Activated CD4-positive, alpha-beta T cell treated with anti-CD3 and anti-CD28 coated beads, Interleukin-2, amount 10 ng/mL, durations not matched to agents 24 days and 14 days (primary cell): Measurements from ENCODE around the gene OR10A2. TPM values are rescaled to one million over a fixed set of nuclear protein-coding genes. Genes with fewer than 3 reads are reported as not detected.

Experiments used
- DNase-seq: peaks from one replicate; pipeline ENCODE4 v3.0.0; 2022
- H3K27ac Mint-ChIP-seq: one replicate; pipeline ENCODE4 v1.8.0; 2022; ENCODE audit warnings: mild to moderate bottlenecking, mixed read lengths
- H3K27me3 Mint-ChIP-seq: one replicate; pipeline ENCODE4 v1.8.0; 2022; ENCODE audit warnings: mixed read lengths
- H3K36me3 Mint-ChIP-seq: one replicate; pipeline ENCODE4 v1.8.0; 2022; ENCODE audit warnings: low read depth, mild to moderate bottlenecking, mixed read lengths
- H3K4me1 Mint-ChIP-seq: one replicate; pipeline ENCODE4 v1.8.0; 2021; ENCODE audit warnings: mixed read lengths
- H3K4me3 Mint-ChIP-seq: one replicate; pipeline ENCODE4 v1.8.0; 2022; ENCODE audit warnings: mild to moderate bottlenecking, moderate library complexity, mixed read lengths
- H3K9me3 Mint-ChIP-seq: one replicate; pipeline ENCODE4 v1.8.0; 2021; ENCODE audit warnings: mixed read lengths
- intact Hi-C: fragments of 100-400 bp; cut with micrococcal nuclease; formaldehyde crosslinking; loops from one replicate; pipeline ENCODE4 v1.15.1; 2023
- total RNA-seq: library from RNA; stranded (reverse); gene quantifications from 2 replicates; pipeline ENCODE4 v1.2.3, GENCODE V29; 2022

OR10A2 gene
- not detected in 2 replicates for total RNA-seq

DNA sequence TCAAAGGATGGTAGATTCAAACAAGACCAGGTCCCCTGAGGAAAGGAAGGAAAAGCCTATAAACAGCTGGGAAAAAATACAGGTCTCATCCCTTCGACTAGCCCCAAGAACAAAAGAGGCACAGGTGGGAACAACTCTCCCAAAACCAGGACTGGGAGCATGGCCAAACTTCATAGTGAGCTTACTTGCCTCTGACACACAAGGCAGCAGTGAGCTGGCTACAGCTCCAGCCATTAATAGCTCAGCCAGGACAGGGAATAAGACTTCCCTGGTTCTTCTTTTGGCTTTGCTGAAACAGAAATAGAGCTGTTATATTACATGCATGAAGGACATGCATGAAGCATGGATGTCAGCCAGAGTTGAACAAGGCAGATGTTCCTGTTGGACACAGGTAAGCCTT is at the start of gene OR10A2:
OR10A2 (plus strand) TSS at position 97 of the 400 bp plus-strand sequence. CDS start 6,698 bp downstream, outside the sequence.
- no peaks in the 10 kb centered on the region for H3K36me3 Mint-ChIP-seq

GRCh38 chr11:6813656-6814055 is 49.2 kb upstream of the OR10A2 start:
- no peaks in the 10 kb centered on the region for H3K4me1 Mint-ChIP-seq
- intact Hi-C loops: loop anchor here (10.0 kb wide), 2 partner anchors 111 to 881 kb away; partner anchors contain the start of genes OR2D3 and ZNF215
- peaks cover 15% of the 10 kb centered on the region for H3K27me3 Mint-ChIP-seq
- H3K9me3 Mint-ChIP-seq: no peaks in the 10 kb centered on the region
- H3K4me3 Mint-ChIP-seq: no peak overlapping the region
- no peaks in the 10 kb centered on the region for H3K36me3 Mint-ChIP-seq
- peak; percentile 53 for DNase-seq
- no peak overlapping the region for H3K27ac Mint-ChIP-seq

More for the DNA sequence above, at the start of gene OR10A2:
- no peak within 1 kb of the TSS for H3K4me3 Mint-ChIP-seq
- no peak within 1 kb of the TSS for H3K27ac Mint-ChIP-seq
- peaks cover 1% of the 10 kb centered on the region for H3K27me3 Mint-ChIP-seq
- intact Hi-C loops: no loop called here
- DNase-seq: no peak
- H3K9me3 Mint-ChIP-seq: peaks cover 4% of the 10 kb centered on the region
- no peaks in the 10 kb centered on the region for H3K4me1 Mint-ChIP-seq

GRCh38 chr11:6817694-6818093 is 45.2 kb upstream of the OR10A2 start:
- H3K27me3 Mint-ChIP-seq: peaks cover 14% of the 10 kb centered on the region
- H3K36me3 Mint-ChIP-seq: no peaks in the 10 kb centered on the region
- no peak overlapping the region for H3K4me3 Mint-ChIP-seq
- intact Hi-C loops: loop anchor here (10.0 kb wide), 2 partner anchors 107 to 877 kb away; partner anchors contain the start of genes OR2D3 and ZNF215
- H3K4me1 Mint-ChIP-seq: no peaks in the 10 kb centered on the region
- no peaks in the 10 kb centered on the region for H3K9me3 Mint-ChIP-seq
- DNase-seq: no peak
- H3K27ac Mint-ChIP-seq: no peak overlapping the region

DNA sequence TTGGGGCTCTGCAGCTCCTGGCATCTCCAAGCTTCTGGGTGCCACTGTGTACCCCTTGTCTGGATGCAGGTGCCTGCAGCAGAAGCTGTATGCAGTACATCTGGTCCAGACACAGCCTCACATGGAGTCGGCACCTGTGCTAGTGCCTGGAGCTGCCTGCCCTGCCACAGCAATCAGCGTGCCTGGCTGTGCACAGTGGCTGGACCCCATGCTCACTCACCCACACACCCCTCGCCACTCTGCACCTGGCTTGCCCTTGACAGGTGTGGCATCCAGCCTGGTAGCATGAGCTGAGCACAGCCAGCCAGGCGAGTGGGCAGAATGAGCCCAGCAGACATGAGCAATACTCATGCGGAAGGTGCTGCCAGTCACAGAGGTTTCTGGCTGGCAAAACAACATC is 43.9 kb upstream of the OR10A2 start:
- intact Hi-C loops: loop anchor here (10.0 kb wide), 2 partner anchors 106 to 876 kb away; partner anchors contain the start of genes OR2D3 and ZNF215
- H3K9me3 Mint-ChIP-seq: no peaks in the 10 kb centered on the region
- no peak for DNase-seq
- H3K36me3 Mint-ChIP-seq: no peaks in the 10 kb centered on the region
- no peak overlapping the region for H3K27ac Mint-ChIP-seq
- peaks cover 13% of the 10 kb centered on the region for H3K27me3 Mint-ChIP-seq
- H3K4me1 Mint-ChIP-seq: no peaks in the 10 kb centered on the region
- H3K4me3 Mint-ChIP-seq: no peak overlapping the region

DNA sequence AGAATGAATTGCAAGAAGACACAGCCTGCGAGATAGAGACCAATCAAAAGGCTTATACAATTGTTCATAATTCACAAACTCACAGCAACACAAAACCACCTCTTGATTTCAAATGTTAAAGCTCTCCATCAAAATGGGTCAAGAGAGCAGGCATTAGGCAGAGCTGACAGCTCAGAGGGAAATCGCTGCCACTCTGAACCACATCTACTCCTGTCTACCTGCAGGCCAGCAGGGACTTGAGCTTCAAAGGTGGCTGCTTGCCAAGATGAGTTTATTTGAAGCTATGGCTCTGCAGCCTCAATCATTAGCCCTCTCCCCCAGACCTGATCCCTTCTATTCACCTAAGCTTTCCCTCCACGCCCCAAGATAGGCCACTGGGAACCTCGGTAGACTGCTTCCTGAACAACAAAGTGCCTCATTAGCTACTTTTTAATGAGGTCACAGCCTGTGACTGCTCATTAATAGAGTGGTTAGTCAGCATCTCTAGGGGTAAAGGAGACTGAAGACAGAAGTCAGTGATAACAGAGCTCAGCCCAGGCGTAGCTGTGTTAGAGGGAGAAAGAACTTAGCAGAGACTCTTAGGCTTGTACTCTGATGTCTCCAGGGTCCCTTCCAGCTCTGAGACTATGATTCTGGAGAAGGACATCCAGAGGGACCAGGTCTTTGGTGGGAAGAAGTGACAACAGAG is 38.6 kb upstream of the OR10A2 start:
- Mint-ChIP-seq H3K36me3 (no peaks in the 10 kb centered on the region), H3K4me3 (no peak overlapping the region), H3K9me3 (no peaks in the 10 kb centered on the region), H3K4me1 (no peaks in the 10 kb centered on the region), H3K27me3 (peaks cover 14% of the 10 kb centered on the region), H3K27ac (no peak overlapping the region)
- intact Hi-C loops: no loop called here
- no peak for DNase-seq

DNA sequence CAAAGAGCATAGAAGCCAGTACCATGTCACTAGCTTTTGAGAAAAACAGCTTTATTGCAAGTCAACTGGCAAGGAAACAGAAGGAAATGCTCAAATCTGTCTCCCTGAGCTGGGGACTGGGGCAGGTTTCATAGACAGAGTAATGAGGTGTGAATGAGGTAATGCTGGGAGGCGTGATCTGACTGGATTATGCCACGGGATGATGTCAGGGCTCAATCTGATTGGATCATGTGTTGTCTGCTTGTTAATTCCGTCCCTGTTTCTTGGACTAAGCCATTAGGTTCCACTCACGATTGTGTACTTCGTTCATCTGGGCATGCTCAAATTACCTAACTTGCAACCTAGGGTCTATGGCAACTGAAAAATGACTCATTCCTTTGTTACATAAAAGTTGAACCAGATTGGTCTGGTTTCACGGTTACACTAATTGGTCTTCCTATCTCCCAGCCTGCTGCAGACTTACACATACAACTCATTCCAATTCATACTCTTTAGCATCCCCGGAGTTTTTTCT is 37.6 kb upstream of the OR10A2 start:
- no peak overlapping the region for H3K4me3 Mint-ChIP-seq
- peaks cover 11% of the 10 kb centered on the region for H3K27me3 Mint-ChIP-seq
- no peak for DNase-seq
- no peak overlapping the region for H3K27ac Mint-ChIP-seq
- H3K9me3 Mint-ChIP-seq: no peaks in the 10 kb centered on the region
- intact Hi-C loops: no loop called here
- no peaks in the 10 kb centered on the region for H3K36me3 Mint-ChIP-seq
- H3K4me1 Mint-ChIP-seq: no peaks in the 10 kb centered on the region

DNA sequence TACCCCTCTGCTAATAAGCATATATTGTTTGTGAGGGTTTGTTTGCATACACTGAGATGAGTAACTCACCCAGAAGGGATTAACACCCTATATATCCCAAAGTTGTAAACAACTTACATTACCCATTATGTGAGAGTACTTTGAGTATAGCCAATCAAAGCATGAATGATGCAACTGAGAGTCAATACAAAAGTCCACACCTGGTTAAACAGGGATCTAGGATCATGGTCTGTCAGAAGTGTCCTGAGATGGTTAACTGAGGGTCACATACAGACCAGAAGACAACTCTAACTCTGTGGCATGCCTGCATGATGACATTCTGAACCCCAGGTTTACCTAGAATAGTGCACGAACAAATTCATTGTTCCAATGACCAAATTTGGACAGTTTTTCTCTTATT is 34.8 kb upstream of the OR10A2 start:
- no peak for DNase-seq
- no peaks in the 10 kb centered on the region for H3K36me3 Mint-ChIP-seq
- no peaks in the 10 kb centered on the region for H3K9me3 Mint-ChIP-seq
- H3K4me3 Mint-ChIP-seq: no peak overlapping the region
- no peaks in the 10 kb centered on the region for H3K4me1 Mint-ChIP-seq
- no peak overlapping the region for H3K27ac Mint-ChIP-seq
- intact Hi-C loops: no loop called here
- peaks cover 4% of the 10 kb centered on the region for H3K27me3 Mint-ChIP-seq

GRCh38 chr11:6833356-6833755 is 29.5 kb upstream of the OR10A2 start:
- Mint-ChIP-seq H3K27me3 (peaks cover 2% of the 10 kb centered on the region), H3K4me3 (no peak overlapping the region), H3K27ac (no peak overlapping the region), H3K36me3 (no peaks in the 10 kb centered on the region), H3K9me3 (no peaks in the 10 kb centered on the region), H3K4me1 (no peaks in the 10 kb centered on the region)
- no peak for DNase-seq
- intact Hi-C loops: no loop called here

DNA sequence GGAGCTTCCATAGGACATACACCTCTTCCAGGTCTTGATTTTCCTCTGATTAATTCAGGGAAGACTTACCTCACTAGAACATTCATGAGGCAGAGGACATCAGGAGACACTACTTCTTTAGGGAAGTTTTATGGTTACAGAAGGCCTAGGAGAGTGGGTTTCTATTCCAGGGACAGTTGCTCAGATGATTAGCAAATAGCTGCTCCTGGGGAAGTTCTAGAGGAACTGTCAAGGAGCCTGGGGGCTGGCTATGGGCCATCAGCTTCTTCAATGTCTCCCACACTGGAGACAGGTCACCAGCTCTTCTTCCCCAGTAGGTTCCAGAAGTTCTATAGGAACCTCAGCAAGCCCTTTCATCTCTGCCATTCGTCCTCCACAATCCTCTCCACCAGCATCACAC is 28.8 kb upstream of the OR10A2 start:
- no peak overlapping the region for H3K4me3 Mint-ChIP-seq
- no peak for DNase-seq
- no peaks in the 10 kb centered on the region for H3K36me3 Mint-ChIP-seq
- peaks cover 2% of the 10 kb centered on the region for H3K27me3 Mint-ChIP-seq
- no peaks in the 10 kb centered on the region for H3K9me3 Mint-ChIP-seq
- no peak overlapping the region for H3K27ac Mint-ChIP-seq
- intact Hi-C loops: no loop called here
- no peaks in the 10 kb centered on the region for H3K4me1 Mint-ChIP-seq

DNA sequence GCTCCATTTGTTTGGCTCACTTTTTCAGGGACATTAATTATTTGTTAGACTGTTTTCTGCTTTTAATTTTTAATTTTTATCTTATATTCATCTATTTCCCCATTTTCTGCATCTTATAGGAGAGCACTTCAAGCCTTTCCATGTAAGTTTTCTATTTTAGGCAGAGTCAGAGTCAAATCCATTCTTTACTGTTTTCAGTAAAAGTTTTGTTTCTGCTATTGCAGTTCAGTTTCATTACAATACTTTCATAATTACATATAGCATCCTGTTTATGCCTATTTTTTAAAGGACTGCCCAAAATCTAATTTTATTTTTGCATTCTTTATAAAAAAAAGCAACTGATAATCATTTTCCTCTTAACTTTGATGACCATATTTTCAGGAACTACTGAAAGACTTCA is 21.2 kb upstream of the OR10A2 start:
- peaks cover 2% of the 10 kb centered on the region for H3K4me1 Mint-ChIP-seq
- H3K4me3 Mint-ChIP-seq: no peak overlapping the region
- H3K36me3 Mint-ChIP-seq: no peaks in the 10 kb centered on the region
- H3K27ac Mint-ChIP-seq: no peak overlapping the region
- intact Hi-C loops: loop anchor here (1.0 kb wide), 1 partner anchor 16 kb away; no protein-coding TSS in a partner anchor
- peaks cover 4% of the 10 kb centered on the region for H3K9me3 Mint-ChIP-seq
- H3K27me3 Mint-ChIP-seq: no peaks in the 10 kb centered on the region
- DNase-seq: no peak

GRCh38 chr11:6843670-6844069 is 19.2 kb upstream of the OR10A2 start:
- H3K4me3 Mint-ChIP-seq: no peak overlapping the region

GRCh38 chr11:6844356-6844755 is 18.5 kb upstream of the OR10A2 start:
- intact Hi-C loops: no loop called here
- Mint-ChIP-seq H3K27ac (no peak overlapping the region), H3K9me3 (peaks cover 4% of the 10 kb centered on the region), H3K4me1 (peaks cover 2% of the 10 kb centered on the region), H3K27me3 (no peaks in the 10 kb centered on the region), H3K36me3 (no peaks in the 10 kb centered on the region), H3K4me3 (no peak overlapping the region)
- DNase-seq: no peak

More at GRCh38 chr11:6843670-6844069, 19.2 kb upstream of the OR10A2 start:
- no peak for DNase-seq
- H3K27ac Mint-ChIP-seq: no peak overlapping the region
- no peaks in the 10 kb centered on the region for H3K27me3 Mint-ChIP-seq
- H3K9me3 Mint-ChIP-seq: peaks cover 4% of the 10 kb centered on the region
- peaks cover 2% of the 10 kb centered on the region for H3K4me1 Mint-ChIP-seq
- no peaks in the 10 kb centered on the region for H3K36me3 Mint-ChIP-seq
- intact Hi-C loops: no loop called here

DNA sequence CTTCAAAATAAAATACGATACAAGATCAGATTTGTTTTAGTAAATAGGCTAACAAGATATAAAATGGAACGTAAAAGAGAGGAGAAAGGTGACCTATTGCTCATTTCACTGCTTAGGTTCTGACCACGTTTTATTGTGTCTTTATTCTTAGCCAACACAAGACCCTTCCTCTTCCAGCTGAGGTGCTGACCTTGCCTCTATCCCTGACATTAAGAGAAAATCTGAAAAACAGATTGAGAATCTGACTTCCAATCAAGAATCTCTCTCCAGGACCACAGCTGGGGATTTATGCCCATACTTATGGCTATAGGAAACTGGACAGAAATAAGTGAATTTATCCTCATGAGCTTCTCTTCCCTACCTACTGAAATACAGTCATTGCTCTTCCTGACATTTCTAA is 17.5 kb upstream of the OR10A2 start, which contains the start of gene OR10A5:
OR10A5 (plus strand) TSS at position 301 of the 400 bp plus-strand sequence; CDS start at position 301, 0 bp downstream.
- Mint-ChIP-seq H3K4me1 (peaks cover 2% of the 10 kb centered on the region), H3K27ac (no peak within 1 kb of the TSS), H3K27me3 (no peaks in the 10 kb centered on the region)

GRCh38 chr11:6850526-6850925 is 12.3 kb upstream of the OR10A2 start:
- Mint-ChIP-seq H3K4me3 (no peak overlapping the region), H3K9me3 (peaks cover 17% of the 10 kb centered on the region), H3K4me1 (no peaks in the 10 kb centered on the region), H3K27me3 (no peaks in the 10 kb centered on the region), H3K36me3 (no peaks in the 10 kb centered on the region), H3K27ac (no peak overlapping the region)
- intact Hi-C loops: no loop called here
- no peak for DNase-seq

More for the DNA sequence above, 17.5 kb upstream of the OR10A2 start, which contains the start of gene OR10A5:
- no peak within 1 kb of the TSS for H3K4me3 Mint-ChIP-seq
- no peaks in the 10 kb centered on the region for H3K36me3 Mint-ChIP-seq
- intact Hi-C loops: no loop called here
- no peak for DNase-seq
- peaks cover 7% of the 10 kb centered on the region for H3K9me3 Mint-ChIP-seq
